Adrenal gland (tissue), 12 donors: ENCODE results near the gene MRPL54. TPM values are rescaled to one million over a fixed set of nuclear protein-coding genes. Genes with fewer than 3 reads are reported as not detected.

Experiments used
- DNase-seq, 7 donors: peaks; one replicate each; pipeline ENCODE4 v3.0.0-alpha.2; 2019 to 2020
- H3K27ac ChIP-seq, 5 donors: fragments of 200-600 bp; sonication (generic) in 4 of 5; 1 replicate in 3 of 5; 2 replicates in 2 of 5; pipeline versions ENCODE4 v1.5.1 to v1.8.0; 2016 to 2020; ENCODE audit warnings: mild to moderate bottlenecking in 1 of 5
- H3K27me3 ChIP-seq: fragments of 200-600 bp; 2 replicates; pipeline ENCODE4 v1.8.0; 2021
- H3K36me3 ChIP-seq, 2 donors: fragments of 200-600 bp; replicated peaks in 1 of 2; 1 replicate in 1 of 2; 2 replicates in 1 of 2; pipeline versions ENCODE4 v1.5.1 to v1.8.0; 2018 to 2022
- H3K4me1 ChIP-seq, 2 donors: fragments of 200-600 bp; replicated peaks in 1 of 2; 1 replicate in 1 of 2; 2 replicates in 1 of 2; pipeline versions ENCODE4 v1.5.1 to v1.8.0; 2018 to 2021
- H3K4me3 ChIP-seq, 4 donors: fragments of 200-600 bp; sonication (generic) in 3 of 4; one replicate each; pipeline ENCODE4 v1.5.1; 2016 to 2018
- H3K9me3 ChIP-seq, 3 donors: fragments of 200-600 bp; sonication (generic) in 1 of 3; replicated peaks in 1 of 3; 1 replicate in 2 of 3; 2 replicates in 1 of 3; pipeline versions ENCODE4 v1.5.1 to v1.8.0; 2016 to 2021
- CTCF ChIP-seq, 6 experiments: fragments of 450-650 bp in 4 of 6; fragments of 200-600 bp in 2 of 6; sonication (generic) in 1 of 6; IDR thresholded peaks; 1 replicate in 5 of 6; 2 replicates in 1 of 6; pipeline versions ENCODE4 v1.5.1 to v1.8.0; 2016 to 2021; ENCODE audit warnings: antibody characterized with exemption in 6 of 6, mild to moderate bottlenecking in 2 of 6, moderate library complexity in 1 of 6
- POLR2A ChIP-seq, 2 donors: fragments of 450-650 bp; IDR thresholded peaks; one replicate each; pipeline ENCODE4 v1.6.1; 2017; ENCODE audit warnings: antibody characterized with exemption in 2 of 2, mild to moderate bottlenecking in 2 of 2, moderate library complexity in 1 of 2
- WGBS, 4 donors: extraction: QIAGEN DNeasy Blood & Tissue Kit in 2 of 4; methylation state at CpG; one replicate each; pipeline versions ENCODE4 v1.1.5 to v1.1.7; 2013 to 2017; 5-methylcytosine and 5-hydroxymethylcytosine counted together
- intact Hi-C, 2 donors: fragments of 100-400 bp; cut with DNase I; formaldehyde crosslinking; loops; one replicate each; pipeline versions ENCODE4 v1.14.1 to v1.15.0; 2022 to 2023
- polyA plus RNA-seq, 3 donors: library from polyadenylated mRNA; stranded (reverse); fragments of 200-250 nt in 2 of 3; fragments of 350-450 nt in 1 of 3; fragmentation: Illumina TruSeq in 1 of 3; extraction: RNeasy Lipid Tissue Mini Kit (QIAGEN cat#74804) in 1 of 3; gene quantifications; one replicate each; pipeline ENCODE4 v1.2.3, GENCODE V29; 2013 to 2014
- total RNA-seq, 9 donors: library from RNA; depleted of rRNA in 4 of 9; stranded (reverse); fragments of >200 nt in 4 of 9; fragments of 120-200 nt in 1 of 9; fragmentation: NEBNext Ultra II Directional in 1 of 9; extraction: Animal tissue kit (Norgen Biotek cat#: 25700) in 1 of 9; gene quantifications; one replicate each; pipeline versions ENCODE4 v1.1.0 to v1.2.4, GENCODE V29; 2013 to 2023
- donor health status: healthy with polysubstance abuse.
- donor health status: Bipolar disorder and iron deficiency.
- donor health status: DM: yes; HTN: yes; CAD: no.
- donor health status: DM: no; HTN: no; CAD: no.
- donor health status: DM: no; HTN: no; CAD: no.
- donor health status: DM: yes; HTN: yes; CAD: no.

Gene MRPL54
- total and polyA plus RNA-seq, 12 donors: 60.2 to 229 (median 107) TPM

DNA sequence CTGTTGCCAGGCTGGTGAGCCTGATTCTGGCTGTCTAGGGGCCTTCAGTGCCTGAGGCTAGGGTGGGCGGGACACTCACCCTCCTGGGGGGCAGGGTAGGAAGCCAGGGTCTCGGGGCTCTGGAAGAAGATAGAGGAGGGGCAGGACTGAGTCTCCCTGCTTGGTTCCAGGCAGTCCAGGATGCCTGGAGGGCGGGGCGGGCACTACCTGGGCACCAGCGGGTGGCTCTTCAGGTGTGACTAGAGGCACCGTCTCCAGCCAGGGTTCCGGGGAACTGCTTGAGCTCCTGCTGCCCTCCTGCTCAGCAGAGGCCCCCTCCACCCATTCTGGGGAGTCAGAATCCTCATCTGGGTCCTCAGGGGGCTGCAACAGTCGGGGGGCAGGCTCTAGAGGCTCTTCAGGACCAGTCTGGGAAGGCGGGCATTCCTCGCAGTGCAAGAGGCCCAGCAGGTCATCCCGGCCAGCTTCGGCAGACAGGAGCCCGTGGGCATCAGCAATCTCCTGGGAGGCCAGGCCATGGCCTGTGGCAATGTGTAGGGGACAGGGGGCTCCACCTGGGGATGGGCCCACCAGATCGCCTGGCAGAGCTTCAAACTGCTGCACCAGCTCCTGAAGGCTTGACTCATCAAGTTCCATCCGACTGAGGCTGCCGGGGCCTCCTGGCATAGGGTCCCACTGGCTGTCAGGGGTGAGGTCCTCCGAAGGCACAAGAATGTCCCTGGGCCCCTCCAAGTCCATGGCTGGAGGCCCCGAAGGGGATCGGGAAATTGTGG is 2.8 kb upstream of the MRPL54 start:
- no peak for DNase-seq
- H3K4me3 ChIP-seq: no peak overlapping the region
- peaks cover 13 to 28% of the 10 kb centered on the region in 2 donors for H3K4me1 ChIP-seq
- H3K27ac ChIP-seq: no peak overlapping the region
- WGBS, 4 donors: 88 to 90% (median 88%) methylated on average over 1 to 19 of the region's 19 CpGs; no CpG with 5 or more reads in 1 of the 4 donors
- H3K27me3 ChIP-seq: no peaks in the 10 kb centered on the region
- TF ChIP-seq CTCF (IDR thresholded peaks at IDR 0.05): no peak
- TF ChIP-seq POLR2A (IDR thresholded peaks at IDR 0.05): no peak
- no peaks in the 10 kb centered on the region for H3K9me3 ChIP-seq
- H3K36me3 ChIP-seq: peaks cover 0 to 13% of the 10 kb centered on the region in 2 donors
- intact Hi-C loops: no loop called here

DNA sequence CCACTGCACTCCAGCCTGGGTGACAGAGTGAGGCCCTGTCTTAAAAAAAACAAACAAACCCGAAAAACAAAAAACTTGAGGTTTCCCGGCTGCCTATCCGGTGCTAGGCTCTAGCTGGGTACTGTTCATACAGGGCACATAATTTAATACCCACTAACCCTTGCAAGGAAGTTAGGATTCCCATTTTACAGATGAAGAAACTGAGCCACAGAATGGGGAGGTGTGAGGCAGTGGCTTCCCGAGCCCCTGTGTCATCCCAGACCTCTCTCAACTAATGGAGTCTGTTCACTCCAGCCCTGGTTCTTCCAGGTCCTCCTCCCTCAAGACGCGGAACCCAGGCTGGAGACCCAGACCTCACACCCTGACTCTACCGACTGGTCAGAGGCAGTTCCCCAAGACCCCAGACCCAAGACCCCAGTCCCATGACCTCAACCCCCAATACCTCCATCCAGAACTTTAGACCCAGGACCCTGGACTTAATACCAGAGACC is 1.6 kb upstream of the MRPL54 start:
- TF ChIP-seq CTCF (IDR thresholded peaks at IDR 0.05) (no peak), POLR2A (IDR thresholded peaks at IDR 0.05) (no peak)
- no peaks in the 10 kb centered on the region for H3K9me3 ChIP-seq
- peak overlapping the region; percentile 22 to 98 (median 88) for H3K27ac ChIP-seq
- peak overlapping the region; percentile 43 to 98 (median 92) for H3K4me3 ChIP-seq
- H3K4me1 ChIP-seq: peaks cover 13 to 28% of the 10 kb centered on the region in 2 donors
- no peaks in the 10 kb centered on the region for H3K27me3 ChIP-seq
- H3K36me3 ChIP-seq: peaks cover 0 to 22% of the 10 kb centered on the region in 2 donors
- WGBS, 4 donors: 31 to 36% (median 32%) methylated on average over 7 of the region's 7 CpGs
- intact Hi-C loops: no loop called here
- DNase-seq: peak in 3 of 7 donors; percentile 9 to 57 (median 36)

GRCh38 chr19:3761382-3762129 is 926 bp upstream of the MRPL54 start, which contains the start of gene APBA3:
Gene APBA3 (minus strand): TSS chr19:3761692. CDS start chr19:3760264, 1,428 bp downstream.
- Histone ChIP-seq H3K9me3 (no peaks in the 10 kb centered on the region), H3K27ac (peak within 1 kb of the TSS; percentile 95 to 99 (median 99)), H3K4me3 (peak within 1 kb of the TSS; percentile 43 to 98 (median 92)), H3K27me3 (no peaks in the 10 kb centered on the region), H3K36me3 (peaks cover 0 to 29% of the 10 kb centered on the region in 2 donors), H3K4me1 (peaks cover 13 to 28% of the 10 kb centered on the region in 2 donors)
- intact Hi-C loops: no loop called here
- DNase-seq: peak; percentile 91 to 96 (median 94)
- 2 to 6% (median 4%) methylated on average over 24 to 45 of the region's 45 CpGs for WGBS, 4 donors
- TF ChIP-seq POLR2A (IDR thresholded peaks at IDR 0.05): peak in 1 of 2 donors; percentile 65
- TF ChIP-seq CTCF (IDR thresholded peaks at IDR 0.05): peak; percentile 58 to 76 (median 68)

GRCh38 chr19:3762130-3762473 is 380 bp upstream of the MRPL54 start:
- H3K9me3 ChIP-seq: no peaks in the 10 kb centered on the region
- DNase-seq: no peak
- H3K27ac ChIP-seq: peak overlapping the region; percentile 95 to 99 (median 99)
- peaks cover 13 to 28% of the 10 kb centered on the region in 2 donors for H3K4me1 ChIP-seq
- 57 to 72% (median 63%) methylated on average over 1 of the region's 1 CpG for WGBS, 4 donors
- intact Hi-C loops: no loop called here
- no peak for TF ChIP-seq CTCF (IDR thresholded peaks at IDR 0.05)
- TF ChIP-seq POLR2A (IDR thresholded peaks at IDR 0.05): no peak
- peaks cover 0 to 34% of the 10 kb centered on the region in 2 donors for H3K36me3 ChIP-seq
- no peaks in the 10 kb centered on the region for H3K27me3 ChIP-seq
- H3K4me3 ChIP-seq: peak overlapping the region in 1 of 4 donors; percentile 97
